PC-9 (cell line): ENCODE results near the gene PCNA. TPM values are rescaled to one million over a fixed set of nuclear protein-coding genes. Genes with fewer than 3 reads are reported as not detected.

ENCODE experiments used
- BruUV-seq: library from RNA; stranded (reverse); fragments of 400-500 nt; replicated peaks from 2 replicates; lab custom pipeline; 2021; lab: Mats Ljungman, UMichigan
- CTCF ChIA-PET: fragments of 300-600 bp; sonication (Branson Sonifier 250); formaldehyde crosslinking; loops from one replicate; lab custom pipeline; 2022; ENCODE audit warnings: antibody characterized with exemption; lab: Charles Lee
- POLR2A ChIA-PET: fragments of 300-600 bp; sonication (Branson Sonifier 250); formaldehyde crosslinking; loops from one replicate; lab custom pipeline; 2022; ENCODE audit warnings: antibody characterized with exemption; ENCODE audit not compliant: unreplicated experiment; lab: Charles Lee
- DNase-seq, 2 experiments: peaks; one replicate each; pipeline versions ENCODE4 v3.0.0 to v3.0.0-alpha.2; 2015 to 2022; ENCODE audit warnings: mixed read lengths in 1 of 2
- H2AFZ ChIP-seq: fragments of 200-600 bp; sonication (generic); 2 replicates; pipeline ENCODE4 v1.8.1; 2017; ENCODE audit warnings: antibody characterized with exemption
- H3F3A ChIP-seq: fragments of 200-600 bp; sonication (generic); 2 replicates; pipeline ENCODE4 v1.8.1; 2017; ENCODE audit warnings: antibody characterized with exemption, mild to moderate bottlenecking, low read depth; ENCODE audit not compliant: insufficient read depth
- H3K27ac ChIP-seq: fragments of 200-600 bp; sonication (generic); 2 replicates; pipeline ENCODE4 v1.6.1; 2016; ENCODE audit warnings: mixed run types
- H3K27me3 ChIP-seq: fragments of 200-600 bp; sonication (generic); 2 replicates; pipeline ENCODE4 v1.6.1; 2016; ENCODE audit warnings: low read depth, mixed run types; ENCODE audit not compliant: insufficient read depth
- H3K36me3 ChIP-seq: fragments of 200-600 bp; sonication (generic); 2 replicates; pipeline ENCODE4 v1.6.1; 2016; ENCODE audit warnings: low read depth, mixed run types
- H3K4me1 ChIP-seq: fragments of 200-600 bp; sonication (generic); replicated peaks from 2 replicates; pipeline ENCODE4 v1.6.1; 2016; ENCODE audit warnings: mixed run types; ENCODE audit not compliant: insufficient read depth
- H3K4me2 ChIP-seq: fragments of 200-600 bp; sonication (generic); 2 replicates; pipeline ENCODE4 v1.6.1; 2017; ENCODE audit warnings: mixed run types
- H3K4me3 ChIP-seq: fragments of 200-600 bp; sonication (generic); 2 replicates; pipeline ENCODE4 v1.6.1; 2016; ENCODE audit warnings: mixed run types
- H3K79me2 ChIP-seq: fragments of 200-600 bp; sonication (generic); 2 replicates; pipeline ENCODE4 v1.6.1; 2017; ENCODE audit warnings: low read depth, mixed run types
- H3K9me2 ChIP-seq: fragments of 200-600 bp; sonication (generic); 2 replicates; pipeline ENCODE4 v1.8.1; 2017; ENCODE audit warnings: mild to moderate bottlenecking; ENCODE audit not compliant: insufficient read depth
- H3K9me3 ChIP-seq: fragments of 200-600 bp; sonication (generic); 2 replicates; pipeline ENCODE4 v1.8.1; 2016; ENCODE audit warnings: low read depth; ENCODE audit not compliant: insufficient read depth
- H4K20me1 ChIP-seq: fragments of 200-600 bp; sonication (generic); 2 replicates; pipeline ENCODE4 v1.8.1; 2017; ENCODE audit not compliant: insufficient read depth
- CTCF ChIP-seq: fragments of 200-600 bp; sonication (generic); conservative IDR thresholded peaks from 2 replicates; pipeline ENCODE4 v1.6.1; 2017; ENCODE audit warnings: mixed run types, antibody characterized with exemption, mild to moderate bottlenecking, moderate library complexity
- EZH2 ChIP-seq: fragments of 200-600 bp; sonication (generic); IDR thresholded peaks from 2 replicates; pipeline ENCODE4 v1.8.0; 2017; ENCODE audit warnings: antibody characterized with exemption, low read depth
- intact Hi-C: fragments of 100-400 bp; cut with micrococcal nuclease; formaldehyde crosslinking; loops from one replicate; pipeline ENCODE4 v1.10.0; 2022; ENCODE audit not compliant: unreplicated experiment
- total RNA-seq: library from RNA; stranded (reverse); gene quantifications from 2 replicates; pipeline ENCODE4 v1.2.3, GENCODE V29; 2021

Gene PCNA
- total RNA-seq, 1 experiment from 2014 or later: 207 TPM

DNA sequence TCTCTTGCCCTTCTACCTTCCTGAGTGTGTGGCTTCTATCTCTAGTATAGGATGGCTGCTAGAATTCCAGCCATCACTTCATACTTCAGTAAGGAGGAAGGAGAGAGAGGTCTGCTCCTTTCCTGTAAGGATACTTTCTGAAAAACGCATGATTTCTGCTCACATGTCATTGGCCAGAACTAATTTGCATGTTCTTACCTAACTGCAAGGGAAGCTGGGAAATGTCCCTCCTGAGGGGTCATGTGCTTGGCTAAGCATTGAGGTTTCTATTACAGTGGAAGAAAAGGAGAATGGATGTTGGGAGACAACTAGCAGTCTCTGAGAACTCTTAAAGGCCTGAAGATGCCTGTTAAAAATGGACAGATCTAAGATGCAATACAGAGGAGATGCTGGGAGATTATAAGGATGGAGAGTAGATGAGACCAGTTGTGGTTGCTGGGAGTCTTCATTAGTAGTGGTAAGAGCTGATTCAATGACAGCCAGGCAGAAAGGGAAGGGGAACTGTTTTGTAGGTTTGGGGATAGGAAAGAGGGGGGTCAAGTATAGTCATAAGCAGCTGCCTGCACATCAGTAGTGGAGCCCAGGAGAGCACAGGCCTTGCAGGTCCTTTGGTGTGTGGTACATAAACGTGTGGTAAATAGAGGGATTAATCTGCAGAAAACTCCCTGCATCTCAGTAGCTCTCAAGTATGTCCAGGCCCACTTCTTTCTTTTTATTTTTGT lies 27.3 kb upstream of the PCNA start:
- CTCF ChIA-PET: interaction anchor here (1.0 kb wide), 1 partner anchor 20 kb away, joined by 6 read pairs; the partner anchor contains the start of gene CDS2
- no peaks in the 10 kb centered on the region for H3K36me3 ChIP-seq
- H3K27me3 ChIP-seq: no peaks in the 10 kb centered on the region
- H3K9me3 ChIP-seq: no peaks in the 10 kb centered on the region
- POLR2A ChIA-PET: no interaction called here
- H3K27ac ChIP-seq: no peak overlapping the region
- no peak overlapping the region for H3K4me3 ChIP-seq
- H3F3A ChIP-seq: peaks cover 4% of the 10 kb centered on the region; the same call in 1 of the 2 replicates
- TF ChIP-seq EZH2 (no peak), CTCF (no peak)
- no TSS peak for BruUV-seq
- intact Hi-C loops: no loop called here
- H3K79me2 ChIP-seq: peaks cover 69% of the 10 kb centered on the region
- no peaks in the 10 kb centered on the region for H3K9me2 ChIP-seq
- no peak for DNase-seq
- peaks cover 11% of the 10 kb centered on the region for H3K4me1 ChIP-seq
- no peak overlapping the region for H2AFZ ChIP-seq
- H3K4me2 ChIP-seq: no peak overlapping the region
- H4K20me1 ChIP-seq: no peaks in the 10 kb centered on the region

DNA sequence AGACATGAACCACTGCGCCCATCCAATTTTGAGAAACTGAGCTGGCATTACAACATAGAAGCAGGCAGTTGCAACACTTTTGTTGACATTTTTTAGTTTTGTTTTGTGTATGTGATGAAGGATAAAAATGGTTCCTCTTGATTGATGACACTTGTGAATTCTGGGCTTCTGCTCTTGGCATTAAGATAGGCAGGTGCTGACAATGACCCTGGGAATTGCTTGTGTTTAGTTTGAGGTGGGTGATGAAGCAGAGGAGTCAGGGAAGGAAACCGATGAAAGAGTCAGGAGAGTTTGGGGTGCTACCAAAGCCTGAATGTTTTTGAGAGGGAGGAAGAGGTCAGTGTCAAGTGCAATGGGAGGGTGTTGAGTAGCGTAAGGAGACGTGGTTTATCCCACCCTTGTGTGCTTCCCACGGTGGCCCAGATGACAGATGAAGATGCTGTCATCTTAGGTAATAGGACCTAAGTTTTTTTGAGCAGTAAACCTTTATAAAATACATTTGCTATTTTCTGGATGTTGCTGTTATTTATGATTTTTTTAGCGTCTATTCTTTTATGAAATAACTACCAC lies 26.4 kb upstream of the PCNA start:
- CTCF ChIA-PET: no interaction called here
- TF ChIP-seq EZH2: no peak
- no peak for TF ChIP-seq CTCF

DNA sequence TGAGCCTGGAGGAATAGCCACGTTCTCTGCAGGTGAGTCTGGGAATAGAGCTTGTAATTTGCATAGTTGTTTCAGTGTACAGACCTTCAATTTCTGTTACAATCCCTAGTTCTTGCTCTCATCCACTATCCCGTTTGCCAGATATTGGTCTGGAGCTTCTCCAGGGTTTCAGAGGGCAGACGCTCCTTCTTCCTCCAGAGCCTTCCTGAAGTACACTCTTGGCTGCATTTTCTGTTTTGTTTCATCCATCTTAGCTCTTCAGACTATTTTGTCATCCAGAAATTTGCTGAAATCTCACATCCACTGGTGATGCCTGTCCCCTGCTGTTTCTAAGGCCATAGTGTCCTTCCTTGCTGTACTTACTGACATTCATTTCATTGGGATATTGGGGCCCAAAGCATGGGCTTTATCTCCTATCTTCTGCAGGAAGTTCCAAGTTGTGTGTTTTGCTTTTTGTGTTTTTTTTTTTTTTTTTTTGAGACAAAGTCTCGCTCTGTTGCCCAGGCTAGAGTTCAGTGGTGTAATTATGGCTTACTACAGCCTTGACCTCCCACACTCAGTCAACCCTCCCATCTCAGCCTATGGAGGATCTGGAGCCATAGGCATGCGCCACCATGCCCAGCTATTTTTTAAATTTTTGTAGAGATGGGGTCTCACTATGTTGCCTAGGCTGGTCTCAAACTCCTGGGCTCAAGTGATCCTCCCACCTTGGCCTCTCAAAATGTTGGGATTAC lies 25.8 kb upstream of the PCNA start:
- CTCF ChIA-PET: no interaction called here
- intact Hi-C loops: no loop called here
- H4K20me1 ChIP-seq: no peaks in the 10 kb centered on the region
- peaks cover 4% of the 10 kb centered on the region for H3K4me1 ChIP-seq
- no peaks in the 10 kb centered on the region for H3K9me3 ChIP-seq
- no peak for DNase-seq
- POLR2A ChIA-PET: no interaction called here
- H3K27me3 ChIP-seq: no peaks in the 10 kb centered on the region
- H3K9me2 ChIP-seq: no peaks in the 10 kb centered on the region
- H3K4me2 ChIP-seq: no peak overlapping the region
- no peaks in the 10 kb centered on the region for H3F3A ChIP-seq
- H3K79me2 ChIP-seq: peaks cover 69% of the 10 kb centered on the region
- no peak overlapping the region for H3K27ac ChIP-seq
- TF ChIP-seq EZH2 (no peak), CTCF (no peak)
- no peak overlapping the region for H3K4me3 ChIP-seq
- H2AFZ ChIP-seq: no peak overlapping the region
- no peaks in the 10 kb centered on the region for H3K36me3 ChIP-seq
- BruUV-seq: no TSS peak

More for the DNA sequence above, 26.4 kb upstream of the PCNA start:
- no TSS peak for BruUV-seq
- H3K9me3 ChIP-seq: no peaks in the 10 kb centered on the region
- intact Hi-C loops: no loop called here
- no peak overlapping the region for H3K4me2 ChIP-seq
- no peaks in the 10 kb centered on the region for H3K36me3 ChIP-seq
- DNase-seq: no peak
- H3K27me3 ChIP-seq: no peaks in the 10 kb centered on the region
- H3K4me3 ChIP-seq: no peak overlapping the region
- H3F3A ChIP-seq: no peaks in the 10 kb centered on the region
- H3K27ac ChIP-seq: no peak overlapping the region
- H3K79me2 ChIP-seq: peaks cover 69% of the 10 kb centered on the region
- no peak overlapping the region for H2AFZ ChIP-seq
- POLR2A ChIA-PET: no interaction called here
- H3K4me1 ChIP-seq: peaks cover 9% of the 10 kb centered on the region
- H4K20me1 ChIP-seq: no peaks in the 10 kb centered on the region
- no peaks in the 10 kb centered on the region for H3K9me2 ChIP-seq
